ENCODE measurements around the gene VASP. TPM values are rescaled to one million over a fixed set of nuclear protein-coding genes. Genes with fewer than 3 reads are reported as not detected.

The VASP gene
- total and polyA plus RNA-seq, 2 of the 13 experiments (the other 11 are each of a cell fraction or from before 2014, with no cell fraction given) = 41.8 to 67.1 TPM

DNA sequence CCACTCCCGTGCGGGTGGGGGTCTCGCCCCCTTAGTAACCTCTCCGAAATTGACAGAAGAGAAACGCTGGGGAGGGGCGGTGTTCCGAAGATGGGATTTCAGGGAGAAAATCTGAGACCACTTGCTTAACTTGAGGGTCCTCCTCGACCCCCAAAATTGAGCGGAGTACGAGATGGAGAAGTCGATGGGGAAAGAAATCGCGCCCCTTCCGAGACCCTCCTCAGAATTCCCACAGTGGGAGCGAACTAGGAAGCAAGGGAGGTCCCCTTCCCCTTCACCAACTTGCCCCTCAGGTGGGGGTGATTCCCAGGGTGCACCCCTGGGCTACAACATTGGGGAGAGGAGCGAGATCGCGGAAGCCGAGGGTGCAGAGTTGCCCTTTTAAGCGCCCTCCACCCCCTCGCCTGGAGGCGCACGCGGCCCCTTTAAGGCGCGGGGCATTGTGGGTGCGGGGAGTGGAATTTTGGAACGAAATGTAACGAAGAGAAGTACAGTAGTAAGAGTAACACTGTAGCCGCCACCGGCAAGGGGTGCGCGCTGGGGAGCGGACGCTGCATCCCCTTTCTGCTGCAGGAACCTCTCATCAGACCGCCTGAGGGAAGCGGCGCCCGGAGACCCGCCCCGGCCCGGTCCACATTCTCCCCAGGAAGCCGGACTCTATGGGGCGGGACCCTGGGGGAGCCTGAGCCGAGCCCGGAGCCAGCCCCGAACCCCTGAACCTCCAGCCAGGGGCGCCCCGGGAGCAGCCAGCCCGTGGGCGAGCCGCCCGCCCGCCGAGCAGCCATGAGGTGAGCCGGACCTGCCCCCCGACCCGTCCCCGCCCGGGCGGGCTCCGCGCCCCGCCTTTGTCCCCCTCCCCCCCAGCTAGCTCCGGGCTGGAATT lies at the start of gene VASP (continued):
- no peak for TF ChIP-seq ZNF547 (CRISPR knock-in tag; IDR thresholded peaks at IDR 0.05)
- TF ChIP-seq, protein P1, sequence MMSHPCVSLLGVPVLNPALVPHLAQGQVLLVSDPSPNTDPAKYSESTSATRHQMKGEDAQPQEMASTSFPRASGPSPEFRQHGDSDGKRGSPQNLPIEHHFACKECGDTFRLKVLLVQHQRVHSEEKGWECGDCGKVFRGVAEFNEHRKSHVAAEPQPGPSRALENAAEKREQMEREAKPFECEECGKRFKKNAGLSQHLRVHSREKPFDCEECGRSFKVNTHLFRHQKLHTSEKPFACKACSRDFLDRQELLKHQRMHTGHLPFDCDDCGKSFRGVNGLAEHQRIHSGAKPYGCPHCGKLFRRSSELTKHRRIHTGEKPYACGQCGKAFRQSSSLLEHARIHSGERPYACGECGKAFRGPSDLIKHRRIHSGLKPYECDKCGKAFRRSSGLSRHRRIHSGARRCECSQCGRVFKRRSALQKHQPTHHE (CRISPR knock-in tag; IDR thresholded peaks at IDR 0.05; ENCODE audit: borderline replicate concordance) = no peak; the same call in 1 of the 2 replicates
- no peak for TF ChIP-seq KLF13 (CRISPR knock-in tag; IDR thresholded peaks at IDR 0.05)
- TF ChIP-seq TCF7L2 (IDR thresholded peaks at IDR 0.05; ENCODE audit: low read depth, low read length) = no peak
- TF ChIP-seq ZBTB3 (CRISPR knock-in tag; IDR thresholded peaks at IDR 0.05; ENCODE audit: borderline replicate concordance, low read depth) = no peak
- peak; percentile 92 for TF ChIP-seq RBFOX2 (IDR thresholded peaks at IDR 0.05; ENCODE audit: low read depth, low read length)
- TF ChIP-seq, protein P2, sequence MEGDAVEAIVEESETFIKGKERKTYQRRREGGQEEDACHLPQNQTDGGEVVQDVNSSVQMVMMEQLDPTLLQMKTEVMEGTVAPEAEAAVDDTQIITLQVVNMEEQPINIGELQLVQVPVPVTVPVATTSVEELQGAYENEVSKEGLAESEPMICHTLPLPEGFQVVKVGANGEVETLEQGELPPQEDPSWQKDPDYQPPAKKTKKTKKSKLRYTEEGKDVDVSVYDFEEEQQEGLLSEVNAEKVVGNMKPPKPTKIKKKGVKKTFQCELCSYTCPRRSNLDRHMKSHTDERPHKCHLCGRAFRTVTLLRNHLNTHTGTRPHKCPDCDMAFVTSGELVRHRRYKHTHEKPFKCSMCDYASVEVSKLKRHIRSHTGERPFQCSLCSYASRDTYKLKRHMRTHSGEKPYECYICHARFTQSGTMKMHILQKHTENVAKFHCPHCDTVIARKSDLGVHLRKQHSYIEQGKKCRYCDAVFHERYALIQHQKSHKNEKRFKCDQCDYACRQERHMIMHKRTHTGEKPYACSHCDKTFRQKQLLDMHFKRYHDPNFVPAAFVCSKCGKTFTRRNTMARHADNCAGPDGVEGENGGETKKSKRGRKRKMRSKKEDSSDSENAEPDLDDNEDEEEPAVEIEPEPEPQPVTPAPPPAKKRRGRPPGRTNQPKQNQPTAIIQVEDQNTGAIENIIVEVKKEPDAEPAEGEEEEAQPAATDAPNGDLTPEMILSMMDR (CRISPR knock-in tag; IDR thresholded peaks at IDR 0.05) = no peak
- no peak for TF ChIP-seq SMARCE1 (IDR thresholded peaks at IDR 0.05; ENCODE audit: borderline replicate concordance)
- TF ChIP-seq ZNF766 (CRISPR knock-in tag; IDR thresholded peaks at IDR 0.05; ENCODE audit: borderline replicate concordance) = 0 out of 2 replicates have a peak, but pooled peaks have one; percentile 71
- TF ChIP-seq SOX13 (IDR thresholded peaks at IDR 0.05) = no peak
- TF ChIP-seq SOX13 (CRISPR knock-in tag; conservative IDR thresholded peaks at IDR 0.05 in 1 of 2, IDR thresholded peaks at IDR 0.05 in 1 of 2) = peak in 1 of 2 experiments; percentile 31; a peak in 1 of 4 replicates
- TF ChIP-seq SNRNP70 (IDR thresholded peaks at IDR 0.05; ENCODE audit: low read depth, low read length) = no peak
- peak; percentile 54 for TF ChIP-seq YY1 (IDR thresholded peaks at IDR 0.05; ENCODE audit: insufficient read depth, insufficient replicate concordance, low read depth, low read length)
- TF ChIP-seq ZNF460 (CRISPR knock-in tag; IDR thresholded peaks at IDR 0.05; ENCODE audit: borderline replicate concordance) = no peak
- TF ChIP-seq, protein P3, sequence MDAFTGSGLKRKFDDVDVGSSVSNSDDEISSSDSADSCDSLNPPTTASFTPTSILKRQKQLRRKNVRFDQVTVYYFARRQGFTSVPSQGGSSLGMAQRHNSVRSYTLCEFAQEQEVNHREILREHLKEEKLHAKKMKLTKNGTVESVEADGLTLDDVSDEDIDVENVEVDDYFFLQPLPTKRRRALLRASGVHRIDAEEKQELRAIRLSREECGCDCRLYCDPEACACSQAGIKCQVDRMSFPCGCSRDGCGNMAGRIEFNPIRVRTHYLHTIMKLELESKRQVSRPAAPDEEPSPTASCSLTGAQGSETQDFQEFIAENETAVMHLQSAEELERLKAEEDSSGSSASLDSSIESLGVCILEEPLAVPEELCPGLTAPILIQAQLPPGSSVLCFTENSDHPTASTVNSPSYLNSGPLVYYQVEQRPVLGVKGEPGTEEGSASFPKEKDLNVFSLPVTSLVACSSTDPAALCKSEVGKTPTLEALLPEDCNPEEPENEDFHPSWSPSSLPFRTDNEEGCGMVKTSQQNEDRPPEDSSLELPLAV (CRISPR knock-in tag; conservative IDR thresholded peaks at IDR 0.05; ENCODE audit: low read depth) = no peak
- TF ChIP-seq, protein P4, sequence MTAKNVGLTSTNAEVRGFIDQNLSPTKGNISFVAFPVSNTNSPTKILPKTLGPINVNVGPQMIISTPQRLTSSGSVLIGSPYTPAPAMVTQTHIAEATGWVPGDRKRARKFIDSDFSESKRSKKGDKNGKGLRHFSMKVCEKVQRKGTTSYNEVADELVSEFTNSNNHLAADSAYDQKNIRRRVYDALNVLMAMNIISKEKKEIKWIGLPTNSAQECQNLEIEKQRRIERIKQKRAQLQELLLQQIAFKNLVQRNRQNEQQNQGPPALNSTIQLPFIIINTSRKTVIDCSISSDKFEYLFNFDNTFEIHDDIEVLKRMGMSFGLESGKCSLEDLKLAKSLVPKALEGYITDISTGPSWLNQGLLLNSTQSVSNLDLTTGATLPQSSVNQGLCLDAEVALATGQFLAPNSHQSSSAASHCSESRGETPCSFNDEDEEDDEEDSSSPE (CRISPR knock-in tag; IDR thresholded peaks at IDR 0.05) = peak; percentile 59
- no peak for TF ChIP-seq HNF4G (IDR thresholded peaks at IDR 0.05; ENCODE audit: borderline replicate concordance, low read depth, low read length)
- no peak for TF ChIP-seq HNF4G (CRISPR knock-in tag; IDR thresholded peaks at IDR 0.05; ENCODE audit: borderline replicate concordance, low read depth)
- TF ChIP-seq, protein P5, sequence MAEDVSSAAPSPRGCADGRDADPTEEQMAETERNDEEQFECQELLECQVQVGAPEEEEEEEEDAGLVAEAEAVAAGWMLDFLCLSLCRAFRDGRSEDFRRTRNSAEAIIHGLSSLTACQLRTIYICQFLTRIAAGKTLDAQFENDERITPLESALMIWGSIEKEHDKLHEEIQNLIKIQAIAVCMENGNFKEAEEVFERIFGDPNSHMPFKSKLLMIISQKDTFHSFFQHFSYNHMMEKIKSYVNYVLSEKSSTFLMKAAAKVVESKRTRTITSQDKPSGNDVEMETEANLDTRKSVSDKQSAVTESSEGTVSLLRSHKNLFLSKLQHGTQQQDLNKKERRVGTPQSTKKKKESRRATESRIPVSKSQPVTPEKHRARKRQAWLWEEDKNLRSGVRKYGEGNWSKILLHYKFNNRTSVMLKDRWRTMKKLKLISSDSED (CRISPR knock-in tag; IDR thresholded peaks at IDR 0.05) = no peak
- TF ChIP-seq KLF12 (CRISPR knock-in tag; IDR thresholded peaks at IDR 0.05; ENCODE audit: borderline replicate concordance) = peak; percentile 83
- no peak for TF ChIP-seq PTBP1 (IDR thresholded peaks at IDR 0.05; ENCODE audit: low read depth, low read length, poor library complexity, severe bottlenecking)
